GM21367 (cell line): ENCODE results near the gene ATXN7L1.
"Not testable (repeated sequence)": the region's sequence is repeated elsewhere in the genome, so short reads cannot be mapped to it uniquely, and the experiment has no call there.

Experiments used
- ATAC-seq: cut with Tn5 transposase; IDR thresholded peaks from one replicate; pipeline ENCODE4 v1.9.1; 2021; ENCODE audit not compliant: unreplicated experiment

The ATXN7L1 gene

DNA sequence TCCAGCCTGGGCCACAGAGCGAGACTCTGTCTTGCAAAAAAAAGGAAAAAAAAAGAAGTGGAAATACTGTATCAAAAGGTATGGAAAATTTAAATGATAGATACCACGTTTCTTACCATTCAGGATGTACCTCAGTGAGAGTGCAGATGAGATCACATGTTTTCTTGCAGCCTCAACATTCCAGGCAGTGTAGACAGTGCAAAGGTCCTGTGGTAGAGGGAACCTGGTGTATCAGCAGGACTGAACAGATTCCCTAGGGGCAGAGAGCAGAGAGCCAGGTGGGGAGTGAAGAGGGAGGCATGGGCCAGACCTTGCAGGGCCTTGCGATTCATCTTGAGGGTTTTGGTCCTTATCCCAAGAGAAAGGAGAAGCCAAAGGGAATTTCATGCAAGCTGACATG, 17.7 kb upstream of the ATXN7L1 start:
- no peak for ATAC-seq

DNA sequence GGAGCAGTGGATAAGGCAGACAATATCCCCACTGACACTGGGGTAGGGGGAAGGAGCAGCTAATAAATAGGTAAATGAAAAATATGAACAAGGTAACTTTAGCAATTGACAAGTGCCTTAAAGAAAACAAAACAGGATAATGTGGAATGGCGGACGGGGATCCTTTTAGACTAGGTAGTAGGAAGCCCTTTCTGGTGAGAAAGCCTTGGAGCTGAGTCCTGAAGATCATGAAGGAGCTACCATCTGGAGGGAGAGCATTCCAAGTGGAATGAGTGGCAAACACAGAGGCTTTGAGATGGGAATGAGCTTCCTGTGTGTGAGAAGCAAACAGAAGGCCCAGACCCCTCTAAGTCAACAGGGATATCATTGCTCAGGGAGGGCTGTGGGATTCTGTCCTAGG, 16.0 kb upstream of the ATXN7L1 start:
- ATAC-seq, result no peak

DNA sequence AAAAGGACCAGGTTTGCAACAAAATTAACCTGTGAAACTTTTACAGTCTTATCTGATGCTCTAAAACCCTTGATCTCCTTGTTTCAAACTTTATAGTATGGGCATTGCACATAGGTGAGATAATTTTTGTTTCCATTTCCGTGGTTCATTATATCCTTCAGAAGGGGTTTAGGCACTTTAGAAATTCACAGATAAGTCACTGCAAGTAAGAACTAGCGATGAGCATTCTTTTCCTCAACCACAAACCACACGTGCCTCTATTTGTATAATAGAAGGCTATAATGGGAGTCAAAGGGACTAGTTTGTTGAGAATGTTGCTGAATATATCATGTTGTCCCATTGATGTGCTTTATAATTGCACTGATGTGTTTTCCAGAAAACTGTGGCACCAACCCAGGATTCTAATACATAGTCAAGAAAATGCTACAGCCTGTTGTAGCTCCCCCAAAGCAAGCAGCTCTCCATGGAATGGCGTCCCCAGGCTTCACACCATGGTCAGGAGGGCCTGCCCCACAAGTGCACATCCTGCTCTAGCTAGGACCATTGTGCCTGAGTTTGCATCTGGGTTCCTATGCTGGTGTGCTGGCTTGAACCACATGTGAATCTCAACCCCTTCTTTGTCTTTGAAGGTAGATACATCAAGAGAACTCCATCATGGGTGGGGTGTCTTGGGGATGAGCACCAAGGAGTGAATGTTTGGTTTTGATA, 14.0 kb upstream of the ATXN7L1 start:
- no peak for ATAC-seq

DNA sequence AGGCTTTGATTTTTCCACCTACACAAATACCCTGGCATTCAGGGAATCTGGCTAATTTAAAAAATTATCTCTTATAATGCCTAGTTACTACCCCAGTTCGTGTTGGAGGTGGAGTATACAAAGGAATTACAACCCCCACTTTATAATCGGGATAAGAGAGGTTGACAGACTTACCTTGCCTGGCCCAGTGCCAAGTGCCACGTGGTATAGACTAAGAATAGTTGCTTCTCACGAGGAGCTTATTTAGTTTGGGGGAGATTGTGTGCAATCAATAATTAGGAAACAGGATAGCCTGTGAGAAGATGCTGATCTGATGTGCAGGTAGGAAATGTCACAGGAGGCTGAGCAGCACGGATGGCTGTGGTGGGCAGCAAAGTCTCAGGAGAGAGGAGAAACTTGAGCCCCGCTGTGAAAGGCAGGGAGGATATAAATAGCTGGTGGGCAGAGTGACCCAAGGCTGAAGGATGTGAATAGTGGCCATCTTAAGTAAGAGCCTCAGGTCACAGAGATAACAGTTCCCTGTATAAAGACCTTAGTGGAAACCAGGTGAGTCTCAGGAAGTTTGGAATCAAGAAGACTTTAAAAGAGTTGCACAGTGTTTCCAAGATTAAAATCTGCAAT, 11.3 kb upstream of the ATXN7L1 start:
- no peak for ATAC-seq

DNA sequence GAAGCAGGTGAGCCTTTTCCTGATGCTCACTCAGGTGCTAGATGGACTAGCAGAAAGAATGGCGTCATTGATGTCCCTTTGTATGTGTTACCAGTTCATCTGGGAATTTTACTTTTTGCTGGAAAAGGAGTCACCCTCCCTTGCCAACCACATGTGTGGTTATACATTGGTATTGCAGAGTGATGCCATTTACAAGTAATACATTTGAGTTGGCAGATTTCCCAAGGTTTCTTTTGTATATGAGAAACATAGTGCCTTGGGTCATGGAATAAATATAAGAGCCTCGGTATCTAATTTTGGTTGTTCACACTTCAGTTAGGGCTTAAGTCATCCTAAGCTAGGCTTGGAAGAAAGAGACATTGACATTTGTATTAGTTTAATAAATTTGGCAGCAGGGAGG, 10.4 kb upstream of the ATXN7L1 start:
- ATAC-seq, result no peak

DNA sequence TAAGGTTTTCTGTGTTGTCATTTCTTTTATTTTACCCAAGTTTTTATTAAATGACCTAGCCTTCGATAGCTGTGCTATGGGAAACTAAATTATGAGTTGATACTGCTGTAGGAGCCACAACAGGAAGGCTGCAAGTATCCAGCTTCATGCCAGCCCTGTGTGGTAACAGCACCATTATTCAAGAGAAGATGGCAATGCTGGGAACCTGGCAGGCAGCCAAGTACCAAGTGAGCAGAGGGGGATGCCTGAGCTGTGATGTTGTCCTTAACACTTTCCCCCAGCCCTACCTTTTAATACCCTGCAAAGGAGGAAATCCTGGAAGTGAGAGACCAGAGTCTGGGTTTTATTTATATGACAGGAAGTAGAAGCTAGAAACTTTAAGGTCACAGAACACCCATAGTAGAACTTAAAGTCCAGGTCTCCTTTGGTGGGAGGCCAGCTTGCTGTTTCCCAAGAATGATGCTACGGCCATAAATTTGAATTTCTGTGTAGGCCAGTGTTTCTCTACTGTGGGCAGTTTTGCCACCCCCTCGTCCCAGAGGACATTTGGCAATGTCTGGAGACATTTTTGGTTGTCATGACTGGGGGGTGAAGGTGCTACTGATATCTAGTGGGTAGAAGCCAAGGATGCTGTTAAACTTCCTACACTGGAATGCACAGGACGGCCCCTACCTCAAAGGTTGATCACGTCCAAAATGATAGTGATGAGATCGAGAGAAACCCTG, 9.2 kb upstream of the ATXN7L1 start:
- ATAC-seq, result no peak

DNA sequence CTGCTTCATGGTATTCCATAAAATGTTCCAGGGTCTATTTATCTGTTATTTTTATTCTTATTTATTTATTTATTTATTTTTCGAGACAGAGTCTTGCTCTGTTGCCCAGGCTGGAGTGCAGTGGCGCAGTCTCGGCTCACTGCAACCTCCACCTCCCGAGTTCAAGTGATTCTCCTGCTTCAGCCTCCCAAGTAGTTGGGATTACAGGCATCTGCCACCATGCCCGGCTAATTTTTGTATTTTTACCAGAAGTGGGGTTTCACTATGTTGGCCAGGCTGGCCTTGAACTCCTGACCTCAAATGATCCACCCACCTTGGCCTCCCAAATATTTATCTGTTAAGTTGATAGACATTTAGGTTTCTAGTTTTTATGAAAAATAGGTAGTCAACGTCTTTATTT, 6.8 kb upstream of the ATXN7L1 start:
- ATAC-seq, result not testable (repeated sequence)

DNA sequence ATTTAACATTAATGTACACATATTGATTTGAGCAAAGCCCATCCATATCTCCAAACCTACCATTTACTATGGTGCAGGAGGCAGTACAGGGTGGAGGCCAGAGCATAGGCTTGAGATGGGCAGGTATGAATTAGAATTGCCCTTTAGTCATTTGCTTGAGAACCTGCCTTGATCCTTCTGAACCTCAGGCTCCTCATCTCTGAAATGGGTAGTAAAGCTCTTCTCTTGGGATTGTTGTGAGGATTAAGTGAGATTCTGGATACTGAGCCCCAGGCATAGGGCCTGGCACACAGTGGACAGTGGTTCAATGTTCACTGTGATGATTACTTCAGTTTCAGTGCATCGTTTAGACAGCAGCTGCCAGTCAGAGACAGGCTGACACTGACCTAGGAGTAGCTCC, 5.0 kb upstream of the ATXN7L1 start:
- ATAC-seq, result no peak

DNA sequence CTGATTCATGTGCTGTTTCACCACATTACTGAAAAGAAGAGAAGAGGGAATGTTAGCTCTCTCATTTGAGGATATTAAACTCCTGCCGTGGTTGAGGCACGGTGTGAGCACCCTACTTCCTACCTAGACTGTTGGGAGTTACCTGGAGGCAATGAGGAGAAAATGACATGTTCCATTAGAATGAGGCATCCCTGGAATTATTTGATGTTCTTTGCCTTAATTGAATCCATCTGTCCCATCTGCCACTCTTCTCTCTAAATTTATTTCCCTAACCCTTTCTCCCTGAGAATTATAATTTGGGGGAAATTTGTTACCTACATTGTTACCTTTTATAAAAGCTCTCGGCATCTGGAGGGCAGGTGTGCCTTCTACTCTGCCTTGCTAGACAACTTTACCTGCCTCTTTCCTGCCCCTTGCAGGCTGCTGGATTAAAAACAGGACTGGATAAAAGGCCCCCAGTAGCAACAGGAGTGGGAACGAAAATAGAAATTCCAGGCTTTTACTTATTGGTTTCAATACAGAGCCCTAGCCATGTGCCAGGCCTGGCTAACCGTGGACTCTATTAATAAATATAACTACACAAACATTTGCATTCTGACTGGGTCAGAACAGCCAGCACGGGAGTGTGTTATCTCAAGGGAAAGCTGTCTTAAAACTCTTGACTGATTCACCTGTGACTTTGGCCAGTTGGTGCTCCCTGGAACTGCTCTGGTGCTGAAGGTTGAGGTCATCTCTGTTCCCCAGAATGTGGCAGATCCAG, 4.4 kb upstream of the ATXN7L1 start:
- ATAC-seq, result no peak

DNA sequence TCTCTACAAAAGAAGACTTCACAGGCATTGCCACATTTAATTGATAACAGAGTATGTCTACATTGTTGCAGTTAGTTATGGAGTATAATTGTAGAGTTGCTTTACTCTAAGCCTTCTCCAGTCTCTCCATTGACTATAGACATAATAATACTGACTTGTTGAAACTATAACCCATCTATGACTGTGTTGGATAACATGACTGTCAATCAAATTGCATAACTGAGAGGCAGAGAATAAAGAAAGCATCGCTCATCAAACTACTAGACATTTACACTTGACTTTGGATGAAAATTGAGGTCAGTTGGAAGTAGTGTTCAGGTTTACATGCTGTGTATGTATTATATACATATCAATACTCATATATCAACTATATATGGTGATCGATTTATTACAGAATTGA, 3.4 kb upstream of the ATXN7L1 start:
- no peak for ATAC-seq

DNA sequence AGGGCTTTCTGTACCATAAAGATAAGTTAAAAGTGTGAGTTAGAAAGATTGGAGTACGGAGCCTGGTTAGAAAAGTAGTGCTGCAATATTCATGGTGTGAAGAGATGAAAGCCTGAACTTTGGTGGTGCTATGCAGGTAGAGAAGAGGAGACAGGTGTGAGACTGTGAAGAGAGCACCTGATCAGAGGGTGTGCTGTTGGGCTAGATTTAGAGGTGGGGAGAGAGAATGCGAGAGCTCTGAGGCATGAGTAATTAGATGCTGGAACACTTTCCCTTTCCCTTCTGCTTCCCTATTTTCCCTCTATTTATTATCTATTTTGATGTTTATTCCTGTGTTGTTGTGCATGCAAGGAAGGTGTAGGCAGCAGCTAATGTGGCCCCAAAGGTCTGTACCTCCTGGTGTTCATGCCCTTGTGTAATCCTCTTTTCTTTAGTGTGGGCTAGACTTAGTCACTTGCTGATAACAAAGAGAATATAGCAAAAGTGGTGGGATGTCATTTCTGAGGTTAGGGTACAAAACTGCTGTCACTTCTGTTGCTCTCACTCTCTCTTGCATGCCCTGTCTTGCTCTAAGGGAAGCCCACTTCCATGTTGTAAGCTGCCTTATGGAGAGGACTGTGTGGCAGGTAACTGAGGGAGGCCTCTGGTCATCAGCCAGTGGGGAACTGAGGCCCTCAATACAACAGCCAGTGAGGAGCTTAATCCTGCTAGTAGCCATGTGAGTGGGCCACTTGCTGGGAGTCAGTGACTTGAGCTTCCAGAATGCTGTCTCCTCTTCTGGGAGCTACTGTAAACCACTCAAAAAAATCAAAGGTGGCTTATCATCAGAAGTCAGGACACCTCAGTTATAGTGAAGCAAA, 2.6 kb upstream of the ATXN7L1 start:
- no peak for ATAC-seq

DNA sequence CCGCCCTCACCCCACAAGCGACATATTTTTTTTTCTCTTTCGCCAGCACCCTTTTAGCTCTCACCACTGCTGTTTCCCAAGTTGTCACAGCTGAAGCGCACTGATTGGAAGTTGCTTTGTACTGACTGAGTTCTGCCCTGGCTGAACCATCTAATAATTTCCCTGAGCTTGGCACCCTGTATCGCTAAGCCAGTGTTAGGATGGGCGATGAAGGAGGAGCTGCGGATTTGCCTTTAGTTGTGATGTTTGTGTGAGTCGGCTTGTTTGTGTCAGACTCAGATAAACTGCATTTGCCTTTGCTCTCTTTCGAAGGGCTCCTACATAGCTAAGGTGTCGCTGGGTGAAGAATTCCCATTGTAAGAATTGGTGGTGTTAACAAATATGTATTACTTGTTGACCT, 1.3 kb upstream of the ATXN7L1 start:
- no peak for ATAC-seq

DNA sequence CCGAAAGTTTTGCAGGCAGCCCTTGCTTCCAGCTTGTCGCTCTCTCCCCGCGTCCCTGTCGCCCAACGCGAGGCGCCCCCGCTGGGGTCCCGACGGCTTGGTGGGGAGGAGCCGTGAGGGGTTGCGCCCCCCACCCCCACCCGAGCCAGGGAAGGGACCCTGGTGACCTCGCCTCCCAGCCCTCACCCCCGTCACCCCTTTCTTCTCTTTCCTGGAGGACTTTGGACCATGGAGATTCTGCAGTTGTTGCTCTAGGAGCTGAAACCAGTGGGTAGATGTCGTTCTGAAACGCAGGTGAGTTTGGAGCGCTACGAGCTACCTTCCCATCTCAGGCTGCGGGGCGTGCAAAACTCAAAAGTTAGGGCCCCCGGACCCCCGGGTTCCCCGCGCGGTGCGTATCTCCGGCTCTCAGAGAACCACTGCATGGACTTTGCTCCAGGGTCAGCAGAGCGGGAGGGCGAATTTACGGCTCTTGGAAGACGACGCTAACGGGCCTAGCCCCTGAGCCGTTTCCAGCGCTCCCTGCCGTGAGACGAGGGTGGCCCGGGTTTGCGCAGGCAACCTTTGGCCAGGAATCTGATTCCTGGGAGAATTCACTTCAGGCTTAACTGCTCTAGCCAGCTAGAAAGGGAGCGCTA, 684 bp upstream of the ATXN7L1 start:
- ATAC-seq, result peak; percentile 26

DNA sequence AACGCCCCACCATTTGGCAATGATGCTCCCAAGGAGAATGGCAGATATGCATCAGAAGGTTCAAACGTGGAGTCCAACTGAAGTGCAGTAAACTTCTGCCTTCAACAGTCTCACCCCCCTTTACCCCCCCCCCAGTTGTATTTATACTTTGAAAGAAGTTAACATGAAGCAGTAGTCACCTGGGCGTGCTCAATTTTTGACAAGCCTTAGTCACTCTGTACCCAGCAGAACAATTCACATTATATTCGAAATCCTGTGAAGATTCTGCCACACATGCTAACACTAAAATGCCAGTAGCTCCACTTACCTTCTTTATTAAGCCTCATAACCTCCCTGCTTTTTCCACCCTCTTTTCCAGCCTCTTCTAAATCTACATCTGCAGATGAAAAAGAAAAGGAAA, 894 bp downstream of the ATXN7L1 start:
- ATAC-seq, result no peak

DNA sequence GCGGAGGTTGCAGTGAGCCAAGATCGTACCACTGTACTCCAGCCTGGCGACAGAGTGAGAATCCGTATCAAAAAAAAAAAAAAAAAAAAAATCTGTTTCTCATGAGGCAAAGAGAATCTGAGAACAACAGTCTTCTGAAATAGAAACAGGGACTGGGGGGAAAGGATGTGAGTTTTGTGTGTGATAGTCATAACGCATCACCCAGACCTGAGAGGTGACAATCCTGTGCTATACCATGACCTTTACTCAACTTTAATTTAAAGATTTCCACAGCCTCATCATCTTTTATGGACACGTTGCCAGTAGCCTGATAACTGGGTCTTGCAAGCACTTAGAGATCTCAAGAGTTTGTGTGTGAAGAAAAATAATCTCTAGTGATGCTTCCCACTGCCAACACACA, 2.3 kb downstream of the ATXN7L1 start:
- no peak for ATAC-seq

DNA sequence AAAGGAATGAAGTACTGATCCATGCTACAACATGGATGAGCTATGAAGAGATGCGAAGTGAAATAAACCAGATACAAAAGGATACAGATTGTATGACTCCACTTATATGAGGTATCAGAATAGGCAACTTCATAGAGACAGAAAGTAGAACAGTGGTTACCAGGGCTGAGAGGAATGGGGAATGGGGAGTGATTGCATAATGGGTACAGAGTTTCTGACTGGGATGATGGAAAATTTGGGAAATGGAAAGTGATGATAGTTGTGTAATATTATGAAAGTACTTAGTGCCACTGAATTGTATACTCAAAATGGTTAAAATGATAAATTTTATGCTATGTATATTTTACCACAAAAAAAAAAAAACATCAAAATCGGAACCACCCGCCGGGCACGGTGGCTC, 3.9 kb downstream of the ATXN7L1 start:
- ATAC-seq, result no peak

DNA sequence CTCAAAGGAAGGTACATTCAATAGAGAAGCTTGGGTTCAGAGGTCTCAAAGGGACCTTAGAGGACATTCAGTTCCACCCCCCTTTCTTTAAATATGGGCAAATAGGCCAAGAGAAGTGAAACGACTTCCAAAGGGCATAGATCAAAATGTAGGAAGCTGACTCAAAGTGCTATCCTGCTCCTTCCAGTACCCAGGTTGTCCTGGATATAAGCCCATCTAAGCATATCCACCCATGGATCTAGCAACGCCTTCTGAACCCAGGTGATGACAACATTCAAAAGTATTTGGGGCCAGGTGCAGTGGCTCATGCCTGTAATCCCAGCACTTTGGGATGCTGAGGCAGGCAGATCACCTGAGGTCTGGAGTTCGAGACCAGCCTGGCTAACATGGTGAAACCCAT, 5.3 kb downstream of the ATXN7L1 start:
- no peak for ATAC-seq

DNA sequence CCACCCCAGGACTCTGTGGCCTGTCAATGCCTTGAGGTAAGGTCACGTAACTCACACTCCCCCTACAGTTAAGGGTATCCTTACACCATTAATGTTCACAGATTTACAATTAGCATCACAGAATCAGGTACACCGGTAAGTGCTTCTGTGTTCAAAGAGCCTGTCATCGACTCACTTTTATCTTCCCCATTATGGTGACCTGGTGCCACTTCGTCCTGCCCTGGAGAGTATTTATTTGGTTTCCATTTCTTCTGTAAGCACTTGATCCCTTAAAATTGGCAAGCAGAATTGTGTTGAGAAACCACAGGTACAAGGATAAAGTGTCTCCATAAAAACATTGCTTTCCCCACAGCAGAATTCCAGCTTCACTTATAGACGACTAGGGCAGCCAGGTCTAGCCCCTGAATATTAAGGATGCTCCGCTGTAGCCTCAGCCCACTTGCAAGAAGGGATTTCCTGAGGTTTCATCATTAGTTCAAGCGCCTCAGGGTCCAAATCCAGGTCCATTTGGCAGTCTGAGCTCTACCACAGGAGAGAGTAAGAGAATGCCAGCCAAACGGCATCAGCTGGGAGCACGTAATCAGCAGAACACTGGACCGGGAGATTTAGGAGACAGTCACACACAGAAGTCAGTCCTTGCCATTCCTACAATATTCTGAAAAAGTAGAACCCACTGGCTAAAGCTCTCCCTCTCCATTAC, 10.1 kb downstream of the ATXN7L1 start:
- no peak for ATAC-seq

DNA sequence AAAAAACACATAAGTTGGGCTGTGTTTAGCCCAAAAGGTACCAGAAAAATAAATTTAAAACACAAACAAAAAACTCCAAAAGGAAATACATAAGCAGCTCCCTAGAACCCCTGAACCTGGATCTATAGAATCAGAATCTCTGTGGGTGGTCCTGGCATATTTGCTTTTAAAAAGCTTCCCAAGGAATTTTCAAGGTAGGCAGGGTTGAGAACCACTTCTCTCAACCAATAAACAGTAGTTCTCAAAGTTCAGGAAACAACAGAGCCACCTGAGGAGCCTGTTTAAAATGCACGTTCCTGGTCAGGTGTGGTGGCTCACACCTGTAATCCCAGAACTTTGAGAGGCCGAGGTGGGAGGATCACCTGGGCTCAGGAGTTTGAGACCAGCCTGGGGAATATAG, 12.5 kb downstream of the ATXN7L1 start:
- ATAC-seq, result no peak

DNA sequence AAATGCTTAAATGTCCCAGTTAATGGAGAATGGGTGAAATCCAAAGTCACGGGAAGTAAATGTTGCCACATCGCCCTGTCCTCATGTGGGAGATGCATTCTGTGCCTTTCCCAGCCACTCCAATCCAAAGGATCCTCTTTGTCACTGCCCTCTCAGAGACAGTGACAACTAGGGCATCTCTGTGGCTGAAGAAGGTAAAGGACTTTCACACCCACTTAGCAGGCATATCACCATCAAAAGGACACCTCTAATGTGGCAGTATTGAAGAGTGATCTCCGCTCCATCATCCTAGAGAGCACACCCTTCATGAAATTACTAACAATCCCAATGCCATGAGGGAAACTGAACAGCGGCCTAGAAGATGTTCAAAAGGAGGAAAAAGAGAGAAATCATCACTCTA, 13.6 kb downstream of the ATXN7L1 start:
- ATAC-seq, result no peak
